ENCODE measurements around the gene IQGAP2.
"Not testable (repeated sequence)": the region's sequence is repeated elsewhere in the genome, so short reads cannot be mapped to it uniquely, and the experiment has no call there.

The IQGAP2 gene, protein sequence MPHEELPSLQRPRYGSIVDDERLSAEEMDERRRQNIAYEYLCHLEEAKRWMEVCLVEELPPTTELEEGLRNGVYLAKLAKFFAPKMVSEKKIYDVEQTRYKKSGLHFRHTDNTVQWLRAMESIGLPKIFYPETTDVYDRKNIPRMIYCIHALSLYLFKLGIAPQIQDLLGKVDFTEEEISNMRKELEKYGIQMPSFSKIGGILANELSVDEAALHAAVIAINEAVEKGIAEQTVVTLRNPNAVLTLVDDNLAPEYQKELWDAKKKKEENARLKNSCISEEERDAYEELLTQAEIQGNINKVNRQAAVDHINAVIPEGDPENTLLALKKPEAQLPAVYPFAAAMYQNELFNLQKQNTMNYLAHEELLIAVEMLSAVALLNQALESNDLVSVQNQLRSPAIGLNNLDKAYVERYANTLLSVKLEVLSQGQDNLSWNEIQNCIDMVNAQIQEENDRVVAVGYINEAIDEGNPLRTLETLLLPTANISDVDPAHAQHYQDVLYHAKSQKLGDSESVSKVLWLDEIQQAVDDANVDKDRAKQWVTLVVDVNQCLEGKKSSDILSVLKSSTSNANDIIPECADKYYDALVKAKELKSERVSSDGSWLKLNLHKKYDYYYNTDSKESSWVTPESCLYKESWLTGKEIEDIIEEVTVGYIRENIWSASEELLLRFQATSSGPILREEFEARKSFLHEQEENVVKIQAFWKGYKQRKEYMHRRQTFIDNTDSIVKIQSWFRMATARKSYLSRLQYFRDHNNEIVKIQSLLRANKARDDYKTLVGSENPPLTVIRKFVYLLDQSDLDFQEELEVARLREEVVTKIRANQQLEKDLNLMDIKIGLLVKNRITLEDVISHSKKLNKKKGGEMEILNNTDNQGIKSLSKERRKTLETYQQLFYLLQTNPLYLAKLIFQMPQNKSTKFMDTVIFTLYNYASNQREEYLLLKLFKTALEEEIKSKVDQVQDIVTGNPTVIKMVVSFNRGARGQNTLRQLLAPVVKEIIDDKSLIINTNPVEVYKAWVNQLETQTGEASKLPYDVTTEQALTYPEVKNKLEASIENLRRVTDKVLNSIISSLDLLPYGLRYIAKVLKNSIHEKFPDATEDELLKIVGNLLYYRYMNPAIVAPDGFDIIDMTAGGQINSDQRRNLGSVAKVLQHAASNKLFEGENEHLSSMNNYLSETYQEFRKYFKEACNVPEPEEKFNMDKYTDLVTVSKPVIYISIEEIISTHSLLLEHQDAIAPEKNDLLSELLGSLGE (N-terminal part only)

DNA sequence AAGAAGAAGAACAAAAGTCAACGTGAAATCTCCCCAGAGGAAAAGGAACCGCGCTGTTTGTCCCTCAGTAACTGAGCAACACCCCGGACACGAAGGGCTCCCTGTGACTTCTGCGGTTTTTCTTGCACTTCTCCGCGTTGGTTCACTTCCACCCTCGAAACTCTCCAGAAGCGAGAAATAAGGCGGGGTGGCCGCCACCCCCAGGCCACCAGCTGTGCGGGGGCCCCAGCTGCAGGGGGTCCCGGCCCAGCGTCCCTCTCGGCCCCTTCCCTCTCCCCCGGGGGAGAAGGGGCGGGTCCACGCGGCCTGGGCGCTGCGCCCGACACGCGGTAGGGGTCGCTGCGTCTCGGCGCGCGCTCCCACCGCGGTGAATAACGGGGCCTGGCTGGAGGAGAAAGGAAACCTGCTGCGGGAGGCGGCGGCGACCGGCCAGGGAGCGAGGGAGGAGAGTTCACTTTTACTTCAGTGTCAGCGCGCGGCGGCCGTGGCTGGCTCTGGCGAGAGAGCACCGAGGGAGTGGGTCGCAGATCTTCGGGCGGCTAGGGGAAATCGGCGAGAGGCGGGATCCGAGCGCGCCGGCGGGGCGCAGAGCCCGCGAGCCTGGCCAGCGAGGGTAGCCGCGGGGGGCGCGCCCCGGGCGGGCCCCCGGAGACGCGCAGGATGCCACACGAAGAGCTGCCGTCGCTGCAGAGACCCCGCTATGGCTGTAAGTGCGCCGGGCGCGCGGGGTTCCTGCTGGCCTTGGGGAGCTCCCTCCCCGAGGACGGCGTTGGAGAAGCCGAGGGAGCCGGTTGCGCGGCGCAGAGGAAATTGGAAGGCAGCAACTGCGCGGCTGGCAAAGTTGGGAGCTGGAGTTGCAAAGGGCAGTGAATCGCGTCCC, at the start of gene IQGAP2:
Gene IQGAP2, plus strand, starts transcription at position 400 of the 880 bp plus-strand sequence. Its CDS starts 261 bp downstream, at position 661.
- peak; percentile 48 for DNase-seq (ENCODE audit: low read depth)

DNA sequence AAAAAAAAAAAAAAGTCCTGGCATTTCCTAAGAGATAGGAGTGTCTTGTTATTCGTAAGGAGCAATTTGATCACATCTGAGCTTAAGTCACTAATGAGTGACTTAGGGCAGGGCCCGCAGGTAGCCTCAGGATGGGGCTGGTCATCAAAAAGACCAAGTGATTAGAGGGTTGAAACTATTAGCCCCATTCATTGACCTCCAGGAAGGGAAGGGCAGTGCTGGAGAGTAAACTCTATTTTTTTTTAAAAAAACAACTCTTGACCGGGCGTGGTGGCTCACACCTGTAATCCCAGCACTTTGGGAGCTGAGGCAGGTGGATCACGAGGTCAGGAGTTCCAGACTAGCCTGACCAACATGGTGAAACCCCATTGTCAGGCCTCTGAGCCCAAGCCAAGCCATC, 46.2 kb upstream of the IQGAP2 start:
- no peak for DNase-seq (ENCODE audit: low read depth)

DNA sequence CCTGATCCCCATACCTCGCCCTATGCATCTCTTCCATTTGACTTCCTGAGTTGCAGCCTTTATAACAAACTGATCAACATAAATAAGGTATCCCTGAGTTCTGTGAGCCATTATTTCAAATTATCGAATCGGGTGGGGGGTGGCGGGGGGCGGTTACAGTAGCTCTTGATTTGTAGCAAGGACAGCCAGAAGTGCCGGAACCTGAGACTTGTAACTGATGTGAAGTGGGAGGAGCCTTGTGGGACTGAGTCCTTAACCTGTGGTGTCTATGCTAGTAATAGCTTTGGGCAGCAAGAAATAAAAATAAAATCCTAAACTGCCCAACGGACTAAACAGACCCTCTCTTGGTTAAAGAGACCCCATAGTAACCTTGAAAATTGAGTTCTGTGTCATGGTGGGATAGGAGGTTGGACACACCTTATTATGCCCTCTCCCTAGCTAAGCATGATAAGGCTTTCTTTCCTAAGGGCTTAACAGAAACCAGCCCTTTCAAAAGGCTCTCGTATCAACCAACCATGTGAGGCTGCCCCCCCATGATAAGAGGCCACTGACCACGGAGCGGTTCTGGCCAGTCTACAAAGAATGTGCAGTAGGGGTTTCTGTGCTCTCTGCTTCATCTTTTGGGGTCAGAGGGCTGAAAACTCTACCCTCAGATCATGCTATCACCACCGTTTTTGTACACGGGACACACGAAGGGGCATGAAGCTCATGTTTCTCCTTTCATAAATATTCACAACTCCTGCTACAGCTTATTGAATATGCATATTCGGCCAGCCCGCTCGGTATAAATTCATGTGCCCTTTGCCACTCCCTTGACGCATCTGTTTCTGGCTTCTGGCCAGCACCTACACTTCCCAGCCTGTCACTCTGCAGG, 39.5 kb upstream of the IQGAP2 start:
- DNase-seq (ENCODE audit: low read depth) = no peak

DNA sequence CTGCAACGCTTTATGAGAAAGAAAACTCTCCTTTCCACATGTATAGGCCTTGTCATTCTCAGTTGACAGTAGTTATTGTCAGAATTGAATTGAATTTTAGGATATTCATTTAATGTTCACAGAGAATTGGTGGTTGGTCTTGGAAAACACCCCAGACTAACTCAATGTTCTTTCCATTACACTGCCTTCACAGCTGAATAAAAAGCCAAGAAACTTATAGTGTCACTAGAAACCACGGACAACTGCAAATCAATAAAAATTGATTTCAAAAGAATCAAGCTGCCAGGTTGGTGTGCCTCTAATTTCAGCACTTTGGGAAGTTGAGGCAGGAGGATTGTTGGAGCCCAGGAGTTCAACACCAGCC, 38.9 kb upstream of the IQGAP2 start:
- no peak for DNase-seq (ENCODE audit: low read depth)

DNA sequence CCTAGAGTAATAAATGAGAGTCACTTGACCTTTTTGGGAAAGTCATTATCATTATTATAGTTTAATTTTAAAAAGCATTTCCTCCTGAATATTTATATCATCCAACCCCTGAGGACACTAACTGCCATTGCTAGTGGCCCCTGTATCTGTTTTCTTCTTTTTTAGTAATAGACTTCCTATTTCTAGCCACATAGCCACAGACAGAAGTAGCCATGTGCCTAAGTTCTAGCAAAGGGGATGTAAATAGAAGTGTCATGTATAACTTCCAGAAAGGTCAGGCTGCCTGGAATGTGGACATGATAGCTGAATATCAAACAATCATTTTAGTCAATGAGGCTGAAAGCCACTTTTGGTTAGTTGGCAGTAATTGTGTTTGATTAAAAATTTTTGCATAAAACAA, 37.5 kb upstream of the IQGAP2 start:
- DNase-seq (ENCODE audit: low read depth) = no peak

DNA sequence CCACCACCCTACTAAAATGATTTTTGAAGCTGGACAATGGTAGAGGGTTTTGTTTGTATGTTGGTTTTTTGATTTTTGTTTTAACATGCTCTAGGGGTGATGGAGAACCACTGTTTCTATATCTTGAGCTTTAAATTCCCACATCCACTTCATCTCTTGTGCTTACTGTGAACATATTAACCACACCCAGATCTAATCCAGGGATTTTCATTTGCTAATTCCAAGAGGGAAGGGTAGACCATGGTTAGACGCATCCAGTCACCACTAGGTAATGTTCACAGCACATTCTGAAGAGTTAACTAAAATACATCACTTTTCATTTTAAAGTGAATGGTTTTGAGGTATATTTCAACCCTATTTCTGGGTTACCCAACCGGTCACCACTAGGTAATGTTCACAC, 36.5 kb upstream of the IQGAP2 start:
- no peak for DNase-seq (ENCODE audit: low read depth)

DNA sequence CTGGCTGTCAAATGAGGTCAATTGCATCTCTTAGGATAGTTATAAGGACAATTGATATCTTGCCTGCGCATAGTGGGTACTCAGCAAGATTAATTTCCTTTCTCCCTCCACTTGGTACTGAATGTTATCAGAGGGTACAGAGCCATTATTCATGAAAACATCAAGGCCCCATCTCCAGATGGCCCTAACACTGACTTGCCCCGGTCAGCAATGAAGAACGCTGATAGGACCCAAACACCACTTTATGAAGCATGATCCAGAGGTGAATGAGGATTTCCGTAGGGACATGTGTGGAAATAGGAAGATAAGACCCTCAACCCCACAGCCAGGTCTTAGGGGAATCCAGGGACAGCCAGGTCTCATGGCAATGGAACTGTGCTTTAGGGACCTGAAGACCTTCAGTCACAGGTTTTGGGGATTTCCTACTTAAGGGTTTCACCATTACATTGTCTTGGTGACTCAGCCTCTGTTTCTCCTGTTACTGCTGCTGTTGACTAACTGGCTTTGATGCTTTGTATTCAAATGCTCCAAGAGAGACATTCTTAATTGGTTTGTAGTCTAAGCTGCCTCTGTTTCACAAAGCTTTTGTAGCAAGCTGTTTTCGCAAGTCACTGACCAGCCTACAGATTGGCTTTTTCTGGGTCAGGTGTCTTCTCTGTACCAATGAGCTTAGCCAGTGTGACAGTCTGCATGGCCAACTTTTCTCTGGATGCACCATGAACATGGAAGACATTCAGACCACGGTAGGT, 35.3 kb upstream of the IQGAP2 start:
- no peak for DNase-seq (ENCODE audit: low read depth)

DNA sequence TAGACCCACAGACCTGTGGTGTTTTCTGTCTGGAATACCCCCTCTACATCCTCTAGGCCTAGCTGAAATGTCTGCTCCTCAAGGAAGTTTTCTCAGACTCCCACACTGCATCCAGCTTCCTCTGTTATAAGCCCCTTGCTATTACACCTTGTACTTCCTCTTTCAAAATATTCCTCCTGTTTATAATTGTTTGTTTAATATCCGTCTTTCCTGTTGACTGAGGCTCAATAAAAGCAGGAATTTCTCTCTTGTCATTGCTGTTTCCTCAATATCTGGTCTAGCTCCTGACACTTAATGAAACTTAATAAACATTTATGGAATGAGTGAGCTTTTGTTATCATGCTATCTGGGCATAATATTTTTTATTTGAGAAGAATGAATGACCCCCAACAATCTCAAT, 34.1 kb upstream of the IQGAP2 start:
- DNase-seq (ENCODE audit: low read depth) = no peak

DNA sequence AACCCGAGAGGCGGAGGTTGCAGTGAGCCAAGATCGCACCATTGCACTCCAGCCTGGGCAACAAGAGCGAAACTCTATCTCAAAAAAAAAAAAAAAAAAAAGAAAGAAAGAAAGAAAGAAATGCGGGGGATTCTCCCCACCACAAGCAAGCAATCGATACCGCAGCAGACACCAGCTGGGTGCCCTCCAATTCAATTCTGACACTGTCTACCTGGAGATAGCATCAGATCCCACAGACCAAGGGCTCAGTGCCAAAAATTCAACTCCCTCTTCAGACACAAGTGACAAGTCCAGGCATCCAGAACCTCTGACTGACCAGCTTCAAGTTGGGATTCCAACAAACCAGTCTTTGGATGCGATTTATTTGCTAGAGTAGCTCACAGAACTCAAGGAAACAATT, 33.4 kb upstream of the IQGAP2 start:
- DNase-seq (ENCODE audit: low read depth) = not testable (repeated sequence)

DNA sequence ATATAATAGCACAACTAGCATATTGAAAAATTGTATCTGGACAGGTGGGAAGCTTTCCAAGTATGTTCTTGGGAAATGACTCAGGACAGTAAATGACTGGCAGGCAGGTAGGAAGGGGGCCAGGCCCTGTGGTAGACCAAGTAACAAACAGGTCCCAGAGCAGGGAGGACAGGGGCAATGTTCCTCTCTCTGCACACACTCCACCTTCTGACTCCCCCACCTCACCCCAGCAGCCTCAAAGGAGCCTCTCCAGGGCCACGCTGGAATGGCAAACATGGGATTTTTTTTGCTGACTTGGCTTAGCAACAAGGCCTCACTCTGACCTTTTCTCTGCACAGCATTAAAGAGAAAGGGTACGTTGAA, 31.1 kb upstream of the IQGAP2 start:
- no peak for DNase-seq (ENCODE audit: low read depth)

DNA sequence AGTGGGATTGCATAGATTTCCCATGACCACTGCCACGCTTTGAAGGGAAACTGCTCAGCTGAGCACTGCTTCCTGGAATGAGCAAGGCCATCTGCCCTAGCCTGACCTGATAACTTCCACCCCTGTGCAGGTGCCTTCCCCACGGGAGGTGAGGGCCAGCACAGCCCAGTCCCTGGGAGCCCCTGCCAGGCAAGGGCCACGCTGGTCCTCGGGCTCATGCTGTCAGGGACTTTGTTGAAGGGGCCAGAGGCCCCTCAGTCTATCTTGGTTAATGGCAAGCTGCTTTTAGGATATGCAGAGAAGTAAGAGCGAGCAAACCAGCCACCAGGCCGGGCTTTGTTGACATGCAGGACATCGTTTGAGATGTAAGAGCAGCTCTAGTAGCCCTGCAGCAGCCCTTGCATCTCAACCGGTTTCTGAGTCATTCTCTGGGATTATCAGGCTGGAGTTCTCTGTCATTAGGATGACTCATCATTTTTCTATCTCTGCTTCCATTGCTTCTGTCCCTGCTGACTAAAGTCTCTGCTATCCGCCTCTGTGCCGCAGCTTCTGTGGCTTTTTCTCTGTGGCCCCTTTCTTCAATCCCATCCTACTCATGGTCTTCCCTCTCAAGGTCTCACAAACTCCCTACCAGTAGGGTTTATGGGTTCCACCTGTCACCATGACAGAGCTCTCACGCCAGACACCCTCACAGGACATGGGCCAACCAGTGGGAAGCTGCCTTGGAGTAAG, 30.6 kb upstream of the IQGAP2 start:
- DNase-seq (ENCODE audit: low read depth) = peak; percentile 95

DNA sequence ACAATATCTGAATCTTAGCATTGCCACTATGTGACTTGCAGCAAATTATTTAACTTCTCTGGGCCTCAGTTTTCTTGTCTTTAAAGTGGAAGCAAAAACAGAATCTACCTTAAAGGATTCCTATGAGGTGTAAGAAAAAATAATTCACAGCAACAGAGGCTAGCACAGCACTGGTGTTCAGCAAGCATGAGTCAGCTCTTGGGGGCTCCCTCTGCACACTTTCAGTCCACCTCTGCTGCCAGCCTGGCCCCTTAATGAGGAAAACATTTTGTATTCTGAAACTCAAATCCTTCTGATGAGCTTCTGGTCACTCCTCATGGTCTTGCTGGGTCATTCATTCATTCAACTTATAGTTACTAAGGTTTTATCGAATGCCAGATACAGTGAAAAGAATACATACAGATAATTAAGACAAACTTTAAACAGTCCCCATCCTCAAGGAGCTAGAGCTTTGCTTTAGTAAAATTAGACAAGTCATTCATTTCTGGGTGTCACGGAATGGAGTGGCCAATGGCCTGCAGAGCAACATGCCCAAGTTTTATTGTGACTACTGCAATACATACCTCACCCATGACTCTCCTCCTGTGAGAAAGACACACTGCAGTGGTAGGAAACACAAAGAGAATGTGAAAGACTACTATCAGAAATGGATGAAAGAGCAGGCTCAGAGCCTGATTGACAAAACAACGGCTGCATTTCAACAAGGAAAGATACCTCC, 26.8 kb upstream of the IQGAP2 start:
- DNase-seq (ENCODE audit: low read depth) = peak; percentile 67

DNA sequence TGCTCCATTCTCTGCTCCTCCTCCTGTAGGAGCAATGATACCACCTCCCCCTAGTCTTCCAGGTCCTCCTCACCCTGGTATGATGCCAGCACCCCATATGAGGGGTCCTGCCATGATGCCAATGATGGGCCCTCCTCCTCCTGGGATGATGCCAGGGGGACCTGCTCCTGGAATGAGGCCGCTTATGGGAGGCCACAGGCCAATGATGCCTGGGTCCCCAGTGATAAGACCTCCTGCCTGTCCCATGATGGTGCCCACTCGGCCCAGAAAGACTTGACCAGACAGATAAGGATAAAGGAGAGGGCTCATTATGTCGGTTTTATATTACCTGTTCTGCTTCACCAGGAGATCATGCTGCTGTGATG, 26.2 kb upstream of the IQGAP2 start:
- no peak for DNase-seq (ENCODE audit: low read depth)

DNA sequence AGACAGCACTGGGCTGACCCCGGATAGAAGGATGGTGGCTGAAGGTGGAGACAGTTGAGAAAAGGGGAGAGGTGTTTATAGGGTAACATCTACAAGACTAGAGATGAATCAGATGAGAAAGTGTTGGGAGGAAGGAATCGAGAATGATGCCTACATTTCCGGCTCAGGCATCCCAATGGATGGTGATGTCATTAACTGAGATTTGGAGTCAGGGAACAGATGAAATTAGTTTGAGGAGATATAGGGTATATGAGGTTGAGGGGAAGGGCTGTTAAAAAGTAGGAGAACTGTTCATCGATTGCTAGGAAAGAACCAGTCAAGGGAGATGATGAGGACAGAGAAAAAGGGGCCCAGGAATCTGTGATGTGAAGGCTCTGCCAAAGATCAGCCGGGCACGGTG, 24.7 kb upstream of the IQGAP2 start:
- DNase-seq (ENCODE audit: low read depth) = no peak

DNA sequence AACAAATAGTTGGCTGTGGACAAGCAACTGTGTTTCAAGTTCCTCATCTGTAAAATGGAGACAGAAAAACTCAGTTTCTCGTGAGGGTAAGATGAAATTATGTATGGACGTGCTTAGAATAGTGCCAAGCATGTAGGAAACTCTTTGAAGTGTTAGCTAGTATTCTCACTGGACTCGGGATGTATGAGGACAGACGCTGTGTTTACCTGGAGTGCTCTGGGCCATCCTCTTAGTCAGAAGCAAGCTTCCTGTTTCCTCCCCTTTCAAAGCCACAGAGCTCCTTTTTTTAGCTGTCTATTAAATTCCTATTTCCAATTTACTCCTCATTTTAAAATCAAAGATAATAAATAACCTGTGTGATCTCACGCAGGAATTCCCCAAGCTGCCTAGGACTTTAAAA, 23.8 kb upstream of the IQGAP2 start:
- no peak for DNase-seq (ENCODE audit: low read depth)

DNA sequence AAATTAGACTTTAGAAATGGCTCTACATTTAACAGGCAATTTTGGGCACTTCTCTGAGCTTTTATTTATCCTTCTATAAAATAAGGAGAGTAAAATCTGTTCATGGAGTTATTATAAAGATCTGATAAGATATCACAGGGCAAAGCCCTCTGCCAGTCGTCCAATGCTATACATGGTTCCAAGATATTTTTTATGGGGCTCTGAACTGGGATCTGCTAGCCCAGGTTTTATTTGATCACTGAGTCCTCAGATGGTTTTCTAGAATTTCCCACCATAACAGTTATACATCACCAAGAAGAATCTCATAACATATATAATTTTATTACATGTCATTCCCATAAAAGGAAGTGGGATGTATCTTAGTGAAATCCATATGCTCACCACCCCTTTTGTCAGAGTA, 23.2 kb upstream of the IQGAP2 start:
- DNase-seq (ENCODE audit: low read depth) = no peak

DNA sequence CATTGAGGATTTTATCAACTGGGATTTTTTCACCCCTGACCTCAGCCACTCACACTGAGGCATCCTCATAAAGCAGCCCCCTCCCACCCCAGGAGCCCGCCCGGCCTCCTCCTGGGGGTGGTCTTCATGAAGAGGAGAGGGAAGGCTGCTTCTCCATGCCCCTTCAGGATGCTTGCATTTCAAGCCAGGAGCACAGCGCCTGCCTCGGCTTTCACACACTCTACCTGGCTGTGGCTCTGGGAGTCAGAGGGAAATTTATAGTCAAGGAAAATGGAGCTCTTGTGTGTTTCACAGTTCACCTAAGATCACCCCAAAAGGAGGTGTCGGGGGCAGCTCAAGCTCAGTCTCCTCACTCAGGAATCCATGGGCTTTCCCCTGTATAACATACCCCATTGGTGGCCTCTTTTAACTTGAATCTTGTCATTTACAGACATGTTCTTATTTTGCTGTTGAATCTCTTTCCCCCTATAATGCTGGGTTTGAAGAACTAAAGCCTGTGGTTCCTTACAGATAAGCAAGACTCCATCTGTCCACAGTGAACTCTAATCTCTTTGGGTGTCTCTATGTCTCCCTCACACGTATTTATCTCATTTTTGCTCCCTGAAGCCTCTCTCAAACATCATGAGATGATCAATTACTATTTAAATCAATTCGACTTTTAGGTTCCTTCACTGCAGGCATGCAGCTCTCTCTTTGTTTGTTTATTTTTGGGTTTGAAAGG, 22.6 kb upstream of the IQGAP2 start:
- DNase-seq (ENCODE audit: low read depth) = no peak

Data from EH (cell line).